ENCODE measurements around the gene RNASE12.

Gene RNASE12

DNA sequence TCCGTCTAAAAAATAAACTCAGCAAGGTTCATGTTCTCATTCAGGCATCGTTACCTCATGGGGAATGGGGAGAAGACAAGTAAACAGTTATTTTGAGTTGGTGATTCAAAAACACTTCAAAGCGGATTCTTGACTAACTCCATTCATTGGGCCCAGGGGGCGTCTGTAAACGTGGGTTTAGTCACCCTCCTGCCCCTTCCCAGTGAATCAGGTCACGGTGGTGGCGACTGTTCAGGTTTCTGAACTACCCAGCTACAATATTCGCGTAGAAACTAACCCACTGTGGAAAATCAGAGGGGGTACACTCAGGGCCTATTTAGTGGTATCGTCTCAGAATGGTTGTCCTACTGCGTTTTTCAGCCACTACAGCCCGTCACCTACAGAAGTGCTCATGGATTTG, 35.1 kb upstream of the RNASE12 start:
- TF ChIP-seq, protein P1, sequence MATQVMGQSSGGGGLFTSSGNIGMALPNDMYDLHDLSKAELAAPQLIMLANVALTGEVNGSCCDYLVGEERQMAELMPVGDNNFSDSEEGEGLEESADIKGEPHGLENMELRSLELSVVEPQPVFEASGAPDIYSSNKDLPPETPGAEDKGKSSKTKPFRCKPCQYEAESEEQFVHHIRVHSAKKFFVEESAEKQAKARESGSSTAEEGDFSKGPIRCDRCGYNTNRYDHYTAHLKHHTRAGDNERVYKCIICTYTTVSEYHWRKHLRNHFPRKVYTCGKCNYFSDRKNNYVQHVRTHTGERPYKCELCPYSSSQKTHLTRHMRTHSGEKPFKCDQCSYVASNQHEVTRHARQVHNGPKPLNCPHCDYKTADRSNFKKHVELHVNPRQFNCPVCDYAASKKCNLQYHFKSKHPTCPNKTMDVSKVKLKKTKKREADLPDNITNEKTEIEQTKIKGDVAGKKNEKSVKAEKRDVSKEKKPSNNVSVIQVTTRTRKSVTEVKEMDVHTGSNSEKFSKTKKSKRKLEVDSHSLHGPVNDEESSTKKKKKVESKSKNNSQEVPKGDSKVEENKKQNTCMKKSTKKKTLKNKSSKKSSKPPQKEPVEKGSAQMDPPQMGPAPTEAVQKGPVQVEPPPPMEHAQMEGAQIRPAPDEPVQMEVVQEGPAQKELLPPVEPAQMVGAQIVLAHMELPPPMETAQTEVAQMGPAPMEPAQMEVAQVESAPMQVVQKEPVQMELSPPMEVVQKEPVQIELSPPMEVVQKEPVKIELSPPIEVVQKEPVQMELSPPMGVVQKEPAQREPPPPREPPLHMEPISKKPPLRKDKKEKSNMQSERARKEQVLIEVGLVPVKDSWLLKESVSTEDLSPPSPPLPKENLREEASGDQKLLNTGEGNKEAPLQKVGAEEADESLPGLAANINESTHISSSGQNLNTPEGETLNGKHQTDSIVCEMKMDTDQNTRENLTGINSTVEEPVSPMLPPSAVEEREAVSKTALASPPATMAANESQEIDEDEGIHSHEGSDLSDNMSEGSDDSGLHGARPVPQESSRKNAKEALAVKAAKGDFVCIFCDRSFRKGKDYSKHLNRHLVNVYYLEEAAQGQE (IDR thresholded peaks at IDR 0.05; ENCODE audit: insufficient read depth in 1 of 2, low read depth in 2 of 2, low read length in 2 of 2), result no peak
- no peak for TF ChIP-seq FOXP2 (optimal IDR thresholded peaks at IDR 0.05; ENCODE audit: borderline replicate concordance, extremely low read depth, extremely low read length, insufficient read depth)

- TF ChIP-seq, protein P1 (IDR thresholded peaks at IDR 0.05; ENCODE audit: insufficient read depth in 1 of 2, low read depth in 2 of 2, low read length in 2 of 2), result no peak
- TF ChIP-seq FOXP2 (optimal IDR thresholded peaks at IDR 0.05; ENCODE audit: borderline replicate concordance, extremely low read depth, extremely low read length, insufficient read depth) (no peak), SIN3A (IDR thresholded peaks at IDR 0.05; ENCODE audit: borderline replicate concordance, insufficient read depth, low read length) (no peak), POLR2AphosphoS5 (IDR thresholded peaks at IDR 0.05; ENCODE audit: low read depth, low read length) (no peak), TAF1 (IDR thresholded peaks at IDR 0.05; ENCODE audit: borderline replicate concordance, insufficient read depth, low read length) (no peak)
These were observed 33.4 kb upstream of the RNASE12 start for GRCh38 chr14:20624495-20625070.

DNA sequence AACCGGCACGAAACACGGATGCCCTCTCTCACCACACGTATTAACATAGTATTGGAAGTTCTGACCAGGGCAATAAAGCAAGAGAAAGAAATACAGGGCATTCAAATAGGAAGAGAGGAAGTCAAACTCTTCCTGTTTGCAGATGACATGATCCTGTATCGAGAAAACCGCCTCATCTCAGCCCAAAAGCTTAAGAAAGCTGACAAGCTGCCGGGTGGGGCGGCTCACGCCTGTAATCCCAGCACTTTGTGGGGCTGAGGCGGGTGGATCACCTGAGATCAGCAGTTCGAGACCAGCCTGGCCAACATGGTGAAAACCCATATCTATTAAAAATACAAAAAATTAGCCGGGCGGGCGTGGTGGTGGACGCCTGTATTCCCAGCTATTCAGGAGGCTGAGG, 32.6 kb upstream of the RNASE12 start:
- TF ChIP-seq POLR2AphosphoS5 (IDR thresholded peaks at IDR 0.05; ENCODE audit: low read depth, low read length) (no peak), FOXP2 (optimal IDR thresholded peaks at IDR 0.05; ENCODE audit: borderline replicate concordance, extremely low read depth, extremely low read length, insufficient read depth) (no peak), SIN3A (IDR thresholded peaks at IDR 0.05; ENCODE audit: borderline replicate concordance, insufficient read depth, low read length) (no peak), TAF1 (IDR thresholded peaks at IDR 0.05; ENCODE audit: borderline replicate concordance, insufficient read depth, low read length) (no peak)
- TF ChIP-seq, protein P1 (IDR thresholded peaks at IDR 0.05; ENCODE audit: insufficient read depth in 1 of 2, low read depth in 2 of 2, low read length in 2 of 2), result no peak

- TF ChIP-seq TAF1 (IDR thresholded peaks at IDR 0.05; ENCODE audit: borderline replicate concordance, insufficient read depth, low read length) (no peak), POLR2AphosphoS5 (IDR thresholded peaks at IDR 0.05; ENCODE audit: low read depth, low read length) (no peak), SIN3A (IDR thresholded peaks at IDR 0.05; ENCODE audit: borderline replicate concordance, insufficient read depth, low read length) (no peak), FOXP2 (optimal IDR thresholded peaks at IDR 0.05; ENCODE audit: borderline replicate concordance, extremely low read depth, extremely low read length, insufficient read depth) (no peak)
- TF ChIP-seq, protein P1 (IDR thresholded peaks at IDR 0.05; ENCODE audit: insufficient read depth in 1 of 2, low read depth in 2 of 2, low read length in 2 of 2), result no peak
These were observed 31.7 kb upstream of the RNASE12 start for GRCh38 chr14:20622816-20623291.

Measured in PFSK-1 (cell line).